ENCODE data around the gene KHNYN. TPM values are rescaled to one million over a fixed set of nuclear protein-coding genes. Genes with fewer than 3 reads are reported as not detected.

Gene KHNYN
- total and polyA plus RNA-seq, 2 experiments from 2014 or later = 2.7 to 28.1 TPM

DNA sequence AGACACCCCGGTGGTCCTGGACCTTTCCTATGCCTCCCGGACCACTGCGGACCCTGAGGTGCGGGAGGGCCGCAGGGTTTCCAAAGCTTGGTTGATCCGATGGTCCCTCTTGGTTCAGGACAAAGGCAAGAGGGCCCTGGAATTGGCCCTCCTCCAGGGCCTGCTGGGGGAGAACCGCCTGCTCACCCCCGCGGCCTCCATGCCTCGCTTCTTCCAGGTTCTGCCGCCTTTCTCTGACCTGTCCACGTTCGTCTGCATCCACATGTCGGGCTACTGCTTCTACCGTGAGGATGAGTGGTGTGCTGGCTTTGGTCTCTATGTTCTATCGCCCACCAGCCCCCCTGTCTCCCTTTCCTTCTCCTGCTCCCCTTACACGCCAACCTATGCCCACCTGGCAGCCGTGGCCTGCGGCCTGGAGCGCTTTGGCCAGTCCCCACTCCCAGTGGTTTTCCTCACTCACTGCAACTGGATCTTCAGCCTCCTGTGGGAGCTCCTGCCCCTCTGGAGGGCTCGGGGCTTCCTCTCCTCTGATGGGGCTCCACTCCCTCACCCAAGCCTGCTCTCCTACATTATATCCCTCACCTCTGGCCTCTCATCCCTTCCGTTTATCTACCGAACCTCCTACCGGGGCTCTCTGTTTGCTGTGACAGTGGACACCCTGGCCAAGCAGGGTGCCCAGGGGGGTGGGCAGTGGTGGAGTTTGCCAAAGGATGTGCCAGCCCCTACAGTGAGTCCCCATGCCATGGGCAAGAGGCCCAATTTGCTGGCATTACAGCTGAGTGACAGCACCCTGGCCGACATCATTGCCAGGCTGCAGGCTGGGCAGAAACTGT, 14.1 kb upstream of the KHNYN start:
- Histone ChIP-seq H3K36me3 (ENCODE audit: insufficient read depth) (no peaks in the 10 kb centered on the region), H3K27me3 (ENCODE audit: insufficient read depth) (peaks cover 3% of the 10 kb centered on the region; the same call in 1 of the 2 replicates), H3K79me2 (replicated peaks; ENCODE audit: insufficient read depth) (no peaks in the 10 kb centered on the region), H3K4me2 (no peak overlapping the region), H2AFZ (no peak overlapping the region), H3K4me1 (ENCODE audit: insufficient read depth) (no peaks in the 10 kb centered on the region), H3K4me3 (no peak overlapping the region), H3F3A (replicated peaks; ENCODE audit: low read depth) (no peaks in the 10 kb centered on the region), H3K9me2 (ENCODE audit: insufficient read depth) (no peaks in the 10 kb centered on the region), H3K27ac (ENCODE audit: low read depth) (no peak overlapping the region), H4K20me1 (replicated peaks; ENCODE audit: insufficient read depth) (no peaks in the 10 kb centered on the region)
- peaks cover 2% of the 10 kb centered on the region; the same call in 1 of the 3 replicates for H3K4me1 Mint-ChIP-seq
- TF ChIP-seq JUNB (IDR thresholded peaks at IDR 0.05; ENCODE audit: unreplicated experiment) = no peak
- TF ChIP-seq, protein P1, sequence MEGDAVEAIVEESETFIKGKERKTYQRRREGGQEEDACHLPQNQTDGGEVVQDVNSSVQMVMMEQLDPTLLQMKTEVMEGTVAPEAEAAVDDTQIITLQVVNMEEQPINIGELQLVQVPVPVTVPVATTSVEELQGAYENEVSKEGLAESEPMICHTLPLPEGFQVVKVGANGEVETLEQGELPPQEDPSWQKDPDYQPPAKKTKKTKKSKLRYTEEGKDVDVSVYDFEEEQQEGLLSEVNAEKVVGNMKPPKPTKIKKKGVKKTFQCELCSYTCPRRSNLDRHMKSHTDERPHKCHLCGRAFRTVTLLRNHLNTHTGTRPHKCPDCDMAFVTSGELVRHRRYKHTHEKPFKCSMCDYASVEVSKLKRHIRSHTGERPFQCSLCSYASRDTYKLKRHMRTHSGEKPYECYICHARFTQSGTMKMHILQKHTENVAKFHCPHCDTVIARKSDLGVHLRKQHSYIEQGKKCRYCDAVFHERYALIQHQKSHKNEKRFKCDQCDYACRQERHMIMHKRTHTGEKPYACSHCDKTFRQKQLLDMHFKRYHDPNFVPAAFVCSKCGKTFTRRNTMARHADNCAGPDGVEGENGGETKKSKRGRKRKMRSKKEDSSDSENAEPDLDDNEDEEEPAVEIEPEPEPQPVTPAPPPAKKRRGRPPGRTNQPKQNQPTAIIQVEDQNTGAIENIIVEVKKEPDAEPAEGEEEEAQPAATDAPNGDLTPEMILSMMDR (conservative IDR thresholded peaks at IDR 0.05; ENCODE audit: low read depth in 2 of 2) = no peak
- TF ChIP-seq, protein P2, sequence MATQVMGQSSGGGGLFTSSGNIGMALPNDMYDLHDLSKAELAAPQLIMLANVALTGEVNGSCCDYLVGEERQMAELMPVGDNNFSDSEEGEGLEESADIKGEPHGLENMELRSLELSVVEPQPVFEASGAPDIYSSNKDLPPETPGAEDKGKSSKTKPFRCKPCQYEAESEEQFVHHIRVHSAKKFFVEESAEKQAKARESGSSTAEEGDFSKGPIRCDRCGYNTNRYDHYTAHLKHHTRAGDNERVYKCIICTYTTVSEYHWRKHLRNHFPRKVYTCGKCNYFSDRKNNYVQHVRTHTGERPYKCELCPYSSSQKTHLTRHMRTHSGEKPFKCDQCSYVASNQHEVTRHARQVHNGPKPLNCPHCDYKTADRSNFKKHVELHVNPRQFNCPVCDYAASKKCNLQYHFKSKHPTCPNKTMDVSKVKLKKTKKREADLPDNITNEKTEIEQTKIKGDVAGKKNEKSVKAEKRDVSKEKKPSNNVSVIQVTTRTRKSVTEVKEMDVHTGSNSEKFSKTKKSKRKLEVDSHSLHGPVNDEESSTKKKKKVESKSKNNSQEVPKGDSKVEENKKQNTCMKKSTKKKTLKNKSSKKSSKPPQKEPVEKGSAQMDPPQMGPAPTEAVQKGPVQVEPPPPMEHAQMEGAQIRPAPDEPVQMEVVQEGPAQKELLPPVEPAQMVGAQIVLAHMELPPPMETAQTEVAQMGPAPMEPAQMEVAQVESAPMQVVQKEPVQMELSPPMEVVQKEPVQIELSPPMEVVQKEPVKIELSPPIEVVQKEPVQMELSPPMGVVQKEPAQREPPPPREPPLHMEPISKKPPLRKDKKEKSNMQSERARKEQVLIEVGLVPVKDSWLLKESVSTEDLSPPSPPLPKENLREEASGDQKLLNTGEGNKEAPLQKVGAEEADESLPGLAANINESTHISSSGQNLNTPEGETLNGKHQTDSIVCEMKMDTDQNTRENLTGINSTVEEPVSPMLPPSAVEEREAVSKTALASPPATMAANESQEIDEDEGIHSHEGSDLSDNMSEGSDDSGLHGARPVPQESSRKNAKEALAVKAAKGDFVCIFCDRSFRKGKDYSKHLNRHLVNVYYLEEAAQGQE (IDR thresholded peaks at IDR 0.05; ENCODE audit: unreplicated experiment) = no peak
- TF ChIP-seq EZH2 (IDR thresholded peaks at IDR 0.05; ENCODE audit: low read depth, unreplicated experiment) = no peak
- peaks cover 11% of the 10 kb centered on the region for H3K27me3 Mint-ChIP-seq (ENCODE audit: insufficient read depth, low read depth, poor library complexity)
- H3K9me3 Mint-ChIP-seq = peaks cover 2% of the 10 kb centered on the region; the same call in 1 of the 3 replicates
- ATAC-seq (no peak), DNase-seq (ENCODE audit: low spot score) (no peak)
- H3K36me3 Mint-ChIP-seq (ENCODE audit: low read depth) = peaks cover 5% of the 10 kb centered on the region; the same call in 1 of the 3 replicates
- no peak overlapping the region for H3K27ac Mint-ChIP-seq
- no peak overlapping the region for H3K4me3 Mint-ChIP-seq

DNA sequence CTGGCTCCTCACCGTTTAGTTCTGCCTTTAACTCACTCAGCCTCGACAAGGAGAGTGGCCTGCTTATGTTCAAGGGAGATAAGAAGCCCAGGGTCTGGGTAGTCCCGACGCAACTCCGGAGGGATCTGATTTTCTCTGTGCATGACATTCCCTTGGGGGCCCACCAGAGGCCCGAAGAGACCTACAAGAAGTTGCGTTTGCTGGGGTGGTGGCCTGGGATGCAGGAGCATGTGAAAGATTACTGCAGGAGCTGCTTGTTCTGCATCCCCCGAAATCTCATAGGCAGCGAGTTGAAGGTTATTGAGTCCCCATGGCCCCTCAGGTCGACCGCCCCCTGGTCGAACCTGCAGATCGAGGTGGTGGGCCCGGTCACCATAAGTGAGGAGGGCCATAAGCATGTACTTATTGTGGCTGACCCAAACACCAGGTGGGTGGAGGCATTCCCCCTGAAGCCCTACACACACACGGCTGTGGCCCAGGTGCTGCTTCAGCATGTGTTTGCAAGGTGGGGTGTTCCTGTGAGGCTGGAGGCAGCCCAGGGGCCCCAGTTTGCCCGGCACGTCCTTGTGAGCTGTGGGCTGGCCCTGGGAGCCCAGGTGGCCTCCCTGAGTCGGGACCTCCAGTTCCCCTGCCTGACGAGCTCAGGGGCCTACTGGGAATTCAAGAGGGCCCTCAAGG, 13.4 kb upstream of the KHNYN start:
- Mint-ChIP-seq H3K27me3 (ENCODE audit: insufficient read depth, low read depth, poor library complexity) (peaks cover 11% of the 10 kb centered on the region), H3K9me3 (peaks cover 2% of the 10 kb centered on the region; the same call in 1 of the 3 replicates), H3K4me3 (no peak overlapping the region), H3K4me1 (peaks cover 2% of the 10 kb centered on the region; the same call in 1 of the 3 replicates), H3K36me3 (ENCODE audit: low read depth) (peaks cover 5% of the 10 kb centered on the region; the same call in 1 of the 3 replicates), H3K27ac (no peak overlapping the region)
- H3K4me1 ChIP-seq (ENCODE audit: insufficient read depth) = no peaks in the 10 kb centered on the region
- H2AFZ ChIP-seq = no peak overlapping the region
- no peak overlapping the region for H3K27ac ChIP-seq (ENCODE audit: low read depth)
- ATAC-seq = no peak
- H3K4me3 ChIP-seq = no peak overlapping the region
- no peaks in the 10 kb centered on the region for H4K20me1 ChIP-seq (replicated peaks; ENCODE audit: insufficient read depth)
- no peak for DNase-seq (ENCODE audit: low spot score)
- peaks cover 11% of the 10 kb centered on the region for H3K27me3 ChIP-seq (ENCODE audit: insufficient read depth)
- no peak overlapping the region for H3K4me2 ChIP-seq
- no peaks in the 10 kb centered on the region for H3F3A ChIP-seq (replicated peaks; ENCODE audit: low read depth)
- no peaks in the 10 kb centered on the region for H3K79me2 ChIP-seq (replicated peaks; ENCODE audit: insufficient read depth)
- H3K36me3 ChIP-seq (ENCODE audit: insufficient read depth) = no peaks in the 10 kb centered on the region
- H3K9me2 ChIP-seq (ENCODE audit: insufficient read depth) = no peaks in the 10 kb centered on the region
- TF ChIP-seq, protein P3, sequence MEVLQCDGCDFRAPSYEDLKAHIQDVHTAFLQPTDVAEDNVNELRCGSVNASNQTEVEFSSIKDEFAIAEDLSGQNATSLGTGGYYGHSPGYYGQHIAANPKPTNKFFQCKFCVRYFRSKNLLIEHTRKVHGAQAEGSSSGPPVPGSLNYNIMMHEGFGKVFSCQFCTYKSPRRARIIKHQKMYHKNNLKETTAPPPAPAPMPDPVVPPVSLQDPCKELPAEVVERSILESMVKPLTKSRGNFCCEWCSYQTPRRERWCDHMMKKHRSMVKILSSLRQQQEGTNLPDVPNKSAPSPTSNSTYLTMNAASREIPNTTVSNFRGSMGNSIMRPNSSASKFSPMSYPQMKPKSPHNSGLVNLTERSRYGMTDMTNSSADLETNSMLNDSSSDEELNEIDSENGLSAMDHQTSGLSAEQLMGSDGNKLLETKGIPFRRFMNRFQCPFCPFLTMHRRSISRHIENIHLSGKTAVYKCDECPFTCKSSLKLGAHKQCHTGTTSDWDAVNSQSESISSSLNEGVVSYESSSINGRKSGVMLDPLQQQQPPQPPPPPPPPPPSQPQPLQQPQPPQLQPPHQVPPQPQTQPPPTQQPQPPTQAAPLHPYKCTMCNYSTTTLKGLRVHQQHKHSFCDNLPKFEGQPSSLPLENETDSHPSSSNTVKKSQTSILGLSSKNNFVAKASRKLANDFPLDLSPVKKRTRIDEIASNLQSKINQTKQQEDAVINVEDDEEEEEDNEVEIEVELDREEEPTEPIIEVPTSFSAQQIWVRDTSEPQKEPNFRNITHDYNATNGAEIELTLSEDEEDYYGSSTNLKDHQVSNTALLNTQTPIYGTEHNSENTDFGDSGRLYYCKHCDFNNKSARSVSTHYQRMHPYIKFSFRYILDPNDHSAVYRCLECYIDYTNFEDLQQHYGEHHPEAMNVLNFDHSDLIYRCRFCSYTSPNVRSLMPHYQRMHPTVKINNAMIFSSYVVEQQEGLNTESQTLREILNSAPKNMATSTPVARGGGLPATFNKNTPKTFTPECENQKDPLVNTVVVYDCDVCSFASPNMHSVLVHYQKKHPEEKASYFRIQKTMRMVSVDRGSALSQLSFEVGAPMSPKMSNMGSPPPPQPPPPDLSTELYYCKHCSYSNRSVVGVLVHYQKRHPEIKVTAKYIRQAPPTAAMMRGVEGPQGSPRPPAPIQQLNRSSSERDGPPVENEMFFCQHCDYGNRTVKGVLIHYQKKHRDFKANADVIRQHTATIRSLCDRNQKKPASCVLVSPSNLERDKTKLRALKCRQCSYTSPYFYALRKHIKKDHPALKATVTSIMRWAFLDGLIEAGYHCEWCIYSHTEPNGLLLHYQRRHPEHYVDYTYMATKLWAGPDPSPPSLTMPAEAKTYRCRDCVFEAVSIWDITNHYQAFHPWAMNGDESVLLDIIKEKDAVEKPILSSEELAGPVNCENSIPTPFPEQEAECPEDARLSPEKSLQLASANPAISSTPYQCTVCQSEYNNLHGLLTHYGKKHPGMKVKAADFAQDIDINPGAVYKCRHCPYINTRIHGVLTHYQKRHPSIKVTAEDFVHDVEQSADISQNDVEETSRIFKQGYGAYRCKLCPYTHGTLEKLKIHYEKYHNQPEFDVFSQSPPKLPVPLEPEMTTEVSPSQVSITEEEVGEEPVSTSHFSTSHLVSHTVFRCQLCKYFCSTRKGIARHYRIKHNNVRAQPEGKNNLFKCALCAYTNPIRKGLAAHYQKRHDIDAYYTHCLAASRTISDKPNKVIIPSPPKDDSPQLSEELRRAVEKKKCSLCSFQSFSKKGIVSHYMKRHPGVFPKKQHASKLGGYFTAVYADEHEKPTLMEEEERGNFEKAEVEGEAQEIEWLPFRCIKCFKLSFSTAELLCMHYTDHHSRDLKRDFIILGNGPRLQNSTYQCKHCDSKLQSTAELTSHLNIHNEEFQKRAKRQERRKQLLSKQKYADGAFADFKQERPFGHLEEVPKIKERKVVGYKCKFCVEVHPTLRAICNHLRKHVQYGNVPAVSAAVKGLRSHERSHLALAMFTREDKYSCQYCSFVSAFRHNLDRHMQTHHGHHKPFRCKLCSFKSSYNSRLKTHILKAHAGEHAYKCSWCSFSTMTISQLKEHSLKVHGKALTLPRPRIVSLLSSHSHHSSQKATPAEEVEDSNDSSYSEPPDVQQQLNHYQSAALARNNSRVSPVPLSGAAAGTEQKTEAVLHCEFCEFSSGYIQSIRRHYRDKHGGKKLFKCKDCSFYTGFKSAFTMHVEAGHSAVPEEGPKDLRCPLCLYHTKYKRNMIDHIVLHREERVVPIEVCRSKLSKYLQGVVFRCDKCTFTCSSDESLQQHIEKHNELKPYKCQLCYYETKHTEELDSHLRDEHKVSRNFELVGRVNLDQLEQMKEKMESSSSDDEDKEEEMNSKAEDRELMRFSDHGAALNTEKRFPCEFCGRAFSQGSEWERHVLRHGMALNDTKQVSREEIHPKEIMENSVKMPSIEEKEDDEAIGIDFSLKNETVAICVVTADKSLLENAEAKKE (CRISPR knock-in tag; IDR thresholded peaks at IDR 0.05) = no peak
- no peak for TF ChIP-seq CREB1 (CRISPR knock-in tag; IDR thresholded peaks at IDR 0.05; ENCODE audit: low read depth)
